ENCODE results near the gene SMAD6. TPM values are rescaled to one million over a fixed set of nuclear protein-coding genes. Genes with fewer than 3 reads are reported as not detected.

Gene SMAD6
- total and polyA plus RNA-seq, 10 of the 15 experiments (the other 5 are each of a cell fraction or from before 2014, with no cell fraction given) = under 0.01 to 0.10 (median 0.03) TPM; not detected in 7

DNA sequence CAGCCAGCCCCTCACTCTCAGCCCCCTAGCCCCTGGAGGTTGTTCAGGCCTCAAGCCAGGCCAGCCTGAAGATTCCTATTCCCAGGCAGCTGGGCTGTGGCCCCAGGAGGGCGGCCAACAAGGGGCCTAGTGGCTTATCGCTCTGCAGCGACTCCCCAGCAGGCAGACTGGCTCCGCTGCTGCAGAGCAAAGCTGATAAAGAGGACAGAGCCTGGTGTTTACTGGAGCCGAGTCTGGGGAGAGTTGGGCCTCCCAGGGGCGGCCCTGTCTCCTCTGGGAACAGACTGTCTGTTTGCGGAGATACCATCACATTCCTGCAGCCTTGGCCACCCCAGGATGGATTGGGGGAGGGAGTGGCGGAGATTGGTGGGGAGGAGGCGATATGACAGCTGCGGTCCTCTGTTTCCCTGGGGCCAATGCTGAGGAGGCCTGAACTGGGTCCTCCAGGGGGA is 22.4 kb upstream of the SMAD6 start:
- BruUV-seq (replicated peaks) = no TSS peak
- in situ Hi-C loops (cut with MboI) = no loop called here

More for the DNA sequence above, 22.4 kb upstream of the SMAD6 start:
- intact Hi-C loops (cut with micrococcal nuclease; ENCODE audit: unreplicated experiment) = no loop called here
- Histone ChIP-seq H3K4me1 (ENCODE audit: control insufficient read depth, insufficient read depth, low read length) (no peaks in the 10 kb centered on the region), H3K79me2 (ENCODE audit: control insufficient read depth, insufficient read depth, low read length) (no peaks in the 10 kb centered on the region), H3K27me3 (replicated peaks in 1 of 2; ENCODE audit: control insufficient read depth in 2 of 2, insufficient read depth in 2 of 2, low read length in 1 of 2) (no peaks in the 10 kb centered on the region), H3K4me3 (no peak overlapping the region), H3K9ac (ENCODE audit: control insufficient read depth, insufficient read depth, low read length) (no peak overlapping the region), H3K36me3 (ENCODE audit: control insufficient read depth in 2 of 2, insufficient read depth in 2 of 2, low read length in 1 of 2) (no peaks in the 10 kb centered on the region), H4K20me1 (ENCODE audit: control insufficient read depth, insufficient read depth) (no peaks in the 10 kb centered on the region), H3K9me3 (replicated peaks; ENCODE audit: control insufficient read depth, insufficient read depth, low read length) (no peaks in the 10 kb centered on the region; the same call in 1 of the 3 replicates), H3K4me2 (ENCODE audit: control insufficient read depth, insufficient read depth) (no peak overlapping the region), H2AFZ (ENCODE audit: control insufficient read depth, low read depth, low read length) (no peak overlapping the region), H3K27ac (ENCODE audit: control insufficient read depth, insufficient read depth) (no peak overlapping the region)
- DNase-seq (ENCODE audit: low read depth, low spot score) = no peak
- ATAC-seq = no peak
- RAD21 ChIA-PET (ENCODE audit: unreplicated experiment) = no interaction called here
- POLR2A ChIA-PET = no interaction called here
- no peak for FAIRE-seq
- no peak for TF ChIP-seq ESRRA (IDR thresholded peaks at IDR 0.05; ENCODE audit: low read length)
- TF ChIP-seq, protein P1, sequence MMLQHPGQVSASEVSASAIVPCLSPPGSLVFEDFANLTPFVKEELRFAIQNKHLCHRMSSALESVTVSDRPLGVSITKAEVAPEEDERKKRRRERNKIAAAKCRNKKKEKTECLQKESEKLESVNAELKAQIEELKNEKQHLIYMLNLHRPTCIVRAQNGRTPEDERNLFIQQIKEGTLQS (IDR thresholded peaks at IDR 0.05; ENCODE audit: borderline replicate concordance, extremely low read depth, low read depth, low read length) = no peak
- TF ChIP-seq, protein P2, sequence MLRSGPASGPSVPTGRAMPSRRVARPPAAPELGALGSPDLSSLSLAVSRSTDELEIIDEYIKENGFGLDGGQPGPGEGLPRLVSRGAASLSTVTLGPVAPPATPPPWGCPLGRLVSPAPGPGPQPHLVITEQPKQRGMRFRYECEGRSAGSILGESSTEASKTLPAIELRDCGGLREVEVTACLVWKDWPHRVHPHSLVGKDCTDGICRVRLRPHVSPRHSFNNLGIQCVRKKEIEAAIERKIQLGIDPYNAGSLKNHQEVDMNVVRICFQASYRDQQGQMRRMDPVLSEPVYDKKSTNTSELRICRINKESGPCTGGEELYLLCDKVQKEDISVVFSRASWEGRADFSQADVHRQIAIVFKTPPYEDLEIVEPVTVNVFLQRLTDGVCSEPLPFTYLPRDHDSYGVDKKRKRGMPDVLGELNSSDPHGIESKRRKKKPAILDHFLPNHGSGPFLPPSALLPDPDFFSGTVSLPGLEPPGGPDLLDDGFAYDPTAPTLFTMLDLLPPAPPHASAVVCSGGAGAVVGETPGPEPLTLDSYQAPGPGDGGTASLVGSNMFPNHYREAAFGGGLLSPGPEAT (IDR thresholded peaks at IDR 0.05; ENCODE audit: low read depth) = no peak
- no peak for TF ChIP-seq CEBPB (IDR thresholded peaks at IDR 0.05; ENCODE audit: borderline replicate concordance in 1 of 2, low read depth in 2 of 2, low read length in 2 of 2)
- no peak for TF ChIP-seq RAD51 (IDR thresholded peaks at IDR 0.05)
- TF ChIP-seq TCF12 (IDR thresholded peaks at IDR 0.05; ENCODE audit: low read depth, low read length) = no peak
- no peak for TF ChIP-seq SMAD5 (IDR thresholded peaks at IDR 0.05; ENCODE audit: low read depth)
- TF ChIP-seq STAT1 (conservative IDR thresholded peaks at IDR 0.05) = no peak
- TF ChIP-seq MTA3 (IDR thresholded peaks at IDR 0.05; ENCODE audit: borderline replicate concordance, low read length) = no peak
- TF ChIP-seq CHD1 (IDR thresholded peaks at IDR 0.05; ENCODE audit: low read depth, low read length) = no peak
- no peak for TF ChIP-seq SUZ12 (IDR thresholded peaks at IDR 0.05; ENCODE audit: unreplicated experiment)
- no peak for TF ChIP-seq TARDBP (IDR thresholded peaks at IDR 0.05; ENCODE audit: borderline replicate concordance)
- TF ChIP-seq PML (IDR thresholded peaks at IDR 0.05; ENCODE audit: low read length) = no peak
- TF ChIP-seq KDM1A (IDR thresholded peaks at IDR 0.05; ENCODE audit: borderline replicate concordance) = no peak
- no peak for TF ChIP-seq RAD21 (IDR thresholded peaks at IDR 0.05; ENCODE audit: insufficient read depth, low read depth, low read length)
- TF ChIP-seq, protein P3, sequence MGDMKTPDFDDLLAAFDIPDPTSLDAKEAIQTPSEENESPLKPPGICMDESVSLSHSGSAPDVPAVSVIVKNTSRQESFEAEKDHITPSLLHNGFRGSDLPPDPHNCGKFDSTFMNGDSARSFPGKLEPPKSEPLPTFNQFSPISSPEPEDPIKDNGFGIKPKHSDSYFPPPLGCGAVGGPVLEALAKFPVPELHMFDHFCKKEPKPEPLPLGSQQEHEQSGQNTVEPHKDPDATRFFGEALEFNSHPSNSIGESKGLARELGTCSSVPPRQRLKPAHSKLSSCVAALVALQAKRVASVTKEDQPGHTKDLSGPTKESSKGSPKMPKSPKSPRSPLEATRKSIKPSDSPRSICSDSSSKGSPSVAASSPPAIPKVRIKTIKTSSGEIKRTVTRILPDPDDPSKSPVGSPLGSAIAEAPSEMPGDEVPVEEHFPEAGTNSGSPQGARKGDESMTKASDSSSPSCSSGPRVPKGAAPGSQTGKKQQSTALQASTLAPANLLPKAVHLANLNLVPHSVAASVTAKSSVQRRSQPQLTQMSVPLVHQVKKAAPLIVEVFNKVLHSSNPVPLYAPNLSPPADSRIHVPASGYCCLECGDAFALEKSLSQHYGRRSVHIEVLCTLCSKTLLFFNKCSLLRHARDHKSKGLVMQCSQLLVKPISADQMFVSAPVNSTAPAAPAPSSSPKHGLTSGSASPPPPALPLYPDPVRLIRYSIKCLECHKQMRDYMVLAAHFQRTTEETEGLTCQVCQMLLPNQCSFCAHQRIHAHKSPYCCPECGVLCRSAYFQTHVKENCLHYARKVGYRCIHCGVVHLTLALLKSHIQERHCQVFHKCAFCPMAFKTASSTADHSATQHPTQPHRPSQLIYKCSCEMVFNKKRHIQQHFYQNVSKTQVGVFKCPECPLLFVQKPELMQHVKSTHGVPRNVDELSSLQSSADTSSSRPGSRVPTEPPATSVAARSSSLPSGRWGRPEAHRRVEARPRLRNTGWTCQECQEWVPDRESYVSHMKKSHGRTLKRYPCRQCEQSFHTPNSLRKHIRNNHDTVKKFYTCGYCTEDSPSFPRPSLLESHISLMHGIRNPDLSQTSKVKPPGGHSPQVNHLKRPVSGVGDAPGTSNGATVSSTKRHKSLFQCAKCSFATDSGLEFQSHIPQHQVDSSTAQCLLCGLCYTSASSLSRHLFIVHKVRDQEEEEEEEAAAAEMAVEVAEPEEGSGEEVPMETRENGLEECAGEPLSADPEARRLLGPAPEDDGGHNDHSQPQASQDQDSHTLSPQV (IDR thresholded peaks at IDR 0.05) = no peak
- TF ChIP-seq POLR2AphosphoS5 (IDR thresholded peaks at IDR 0.05; ENCODE audit: low read length) = no peak
- TF ChIP-seq, protein P4, sequence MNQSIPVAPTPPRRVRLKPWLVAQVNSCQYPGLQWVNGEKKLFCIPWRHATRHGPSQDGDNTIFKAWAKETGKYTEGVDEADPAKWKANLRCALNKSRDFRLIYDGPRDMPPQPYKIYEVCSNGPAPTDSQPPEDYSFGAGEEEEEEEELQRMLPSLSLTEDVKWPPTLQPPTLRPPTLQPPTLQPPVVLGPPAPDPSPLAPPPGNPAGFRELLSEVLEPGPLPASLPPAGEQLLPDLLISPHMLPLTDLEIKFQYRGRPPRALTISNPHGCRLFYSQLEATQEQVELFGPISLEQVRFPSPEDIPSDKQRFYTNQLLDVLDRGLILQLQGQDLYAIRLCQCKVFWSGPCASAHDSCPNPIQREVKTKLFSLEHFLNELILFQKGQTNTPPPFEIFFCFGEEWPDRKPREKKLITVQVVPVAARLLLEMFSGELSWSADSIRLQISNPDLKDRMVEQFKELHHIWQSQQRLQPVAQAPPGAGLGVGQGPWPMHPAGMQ (IDR thresholded peaks at IDR 0.05; ENCODE audit: borderline replicate concordance) = no peak
- SMC1A ChIA-PET (ENCODE audit: uncharacterized antibody, unreplicated experiment) = no interaction called here
- CTCF ChIA-PET = no interaction called here
- WGBS (ENCODE audit: insufficient coverage, insufficient replicate concordance, low lambda C conversion rate, missing lambda C conversion rate) = 52% methylated on average over 10 of the region's 10 CpGs

Data from GM12878 (cell line).